HG02840 (cell line): Measurements from ENCODE around the gene DFFB.

Experiments
- ATAC-seq: cut with Tn5 transposase; IDR thresholded peaks from one replicate; pipeline ENCODE4 v1.9.1; 2021; ENCODE audit warnings: mild to moderate bottlenecking, moderate library complexity, moderate number of reproducible peaks; ENCODE audit not compliant: unreplicated experiment, low FRiP score

DFFB gene

DNA sequence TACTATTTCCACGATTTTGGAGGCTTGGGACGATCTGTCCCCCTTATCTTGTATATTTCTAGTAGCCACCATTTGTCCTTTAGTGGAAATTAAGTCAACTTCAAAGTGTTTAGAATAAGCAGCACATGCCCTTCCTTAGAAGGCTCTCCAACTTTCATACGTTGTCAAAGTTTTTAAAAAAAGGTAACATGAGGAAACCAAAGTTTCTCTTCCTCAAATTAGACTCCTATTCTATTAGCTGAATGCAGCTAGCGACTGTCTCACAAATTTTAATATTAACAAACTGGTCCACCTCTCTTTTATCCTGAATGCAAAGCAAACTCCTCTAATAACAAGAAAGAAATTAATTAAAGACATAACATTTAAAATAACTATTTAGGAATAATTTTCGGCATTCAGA, 35.9 kb downstream of the DFFB start:
- no peak for ATAC-seq

DNA sequence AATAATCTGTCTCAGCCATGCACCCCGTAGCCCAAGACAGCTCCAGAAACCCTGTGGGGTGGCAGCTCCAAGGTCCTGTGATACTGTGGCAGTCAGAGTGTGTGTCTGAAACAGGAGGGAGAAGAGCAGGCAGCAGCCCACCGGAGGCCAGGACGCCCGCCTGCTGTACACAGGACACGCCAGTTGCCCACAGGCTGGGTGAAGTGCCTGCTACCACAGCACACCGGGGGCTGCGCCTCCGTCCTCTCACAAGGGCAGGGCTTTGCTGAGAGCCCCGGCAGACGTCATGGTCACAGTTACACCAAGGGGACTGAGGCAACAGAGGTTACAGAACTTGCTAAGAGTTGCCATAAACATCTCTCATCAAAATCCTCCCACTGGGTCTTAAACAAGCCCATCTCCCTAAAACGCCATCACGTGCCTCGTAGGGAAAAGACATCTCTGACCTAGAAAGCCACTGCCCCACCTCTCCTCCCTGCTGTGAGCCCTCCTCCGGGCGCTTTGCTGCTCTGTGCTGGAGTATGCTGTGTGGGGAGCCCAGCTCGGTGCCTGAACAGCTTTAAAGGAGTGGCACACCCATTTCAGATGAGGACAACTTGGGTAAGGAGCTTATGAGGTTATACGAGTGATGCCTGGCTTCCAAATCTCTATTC, 37.5 kb downstream of the DFFB start:
- ATAC-seq: no peak

DNA sequence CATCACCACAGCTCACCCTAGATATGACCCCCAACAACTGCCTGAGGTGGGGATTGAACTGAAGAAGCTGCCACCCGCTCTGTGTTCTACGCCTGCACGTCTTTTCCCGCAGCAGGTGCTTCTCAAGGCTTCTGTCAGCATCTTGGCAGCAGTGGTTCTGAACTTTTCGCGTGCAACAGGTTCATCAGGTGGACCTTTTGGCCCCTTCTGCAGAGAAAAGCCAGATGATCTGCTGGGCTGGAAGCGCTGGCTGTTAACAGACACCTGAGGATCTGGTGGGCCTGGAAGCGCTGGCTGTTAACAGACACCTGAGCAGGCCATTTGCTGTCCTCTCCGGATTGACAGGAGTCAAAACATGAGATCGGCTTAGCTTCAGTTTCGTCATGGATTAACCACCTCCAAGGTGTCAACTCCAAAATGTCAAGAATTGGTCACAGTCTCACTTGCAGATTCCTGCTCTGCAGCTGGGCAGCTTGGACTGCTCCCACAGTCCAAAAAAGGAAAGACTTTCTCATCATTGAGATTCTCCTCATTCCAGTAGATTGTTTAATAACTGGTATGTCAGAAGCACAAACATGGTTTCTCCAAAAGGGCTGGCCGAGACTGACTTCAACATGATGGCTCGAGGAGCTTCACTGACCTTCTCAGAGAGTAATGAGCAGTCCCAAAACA, 38.1 kb downstream of the DFFB start:
- no peak for ATAC-seq

DNA sequence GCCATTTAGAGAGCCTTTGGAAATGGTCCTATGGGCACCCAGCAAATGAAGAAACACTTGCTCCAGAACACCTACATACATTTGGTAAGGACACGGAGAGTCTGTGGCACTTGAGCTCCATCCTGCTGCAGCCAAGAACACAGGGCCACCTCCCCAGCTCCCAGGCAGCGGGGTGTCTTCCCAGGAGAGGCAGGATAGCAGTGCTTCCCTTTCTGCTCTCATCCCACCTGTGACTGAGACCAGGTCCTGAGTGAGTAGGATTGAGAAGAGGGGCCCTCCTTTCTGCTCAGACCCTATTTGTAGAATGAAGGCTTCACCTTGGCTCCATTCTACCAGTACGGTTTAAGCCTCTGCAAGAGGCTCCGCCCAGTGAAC, 38.7 kb downstream of the DFFB start:
- ATAC-seq: no peak

DNA sequence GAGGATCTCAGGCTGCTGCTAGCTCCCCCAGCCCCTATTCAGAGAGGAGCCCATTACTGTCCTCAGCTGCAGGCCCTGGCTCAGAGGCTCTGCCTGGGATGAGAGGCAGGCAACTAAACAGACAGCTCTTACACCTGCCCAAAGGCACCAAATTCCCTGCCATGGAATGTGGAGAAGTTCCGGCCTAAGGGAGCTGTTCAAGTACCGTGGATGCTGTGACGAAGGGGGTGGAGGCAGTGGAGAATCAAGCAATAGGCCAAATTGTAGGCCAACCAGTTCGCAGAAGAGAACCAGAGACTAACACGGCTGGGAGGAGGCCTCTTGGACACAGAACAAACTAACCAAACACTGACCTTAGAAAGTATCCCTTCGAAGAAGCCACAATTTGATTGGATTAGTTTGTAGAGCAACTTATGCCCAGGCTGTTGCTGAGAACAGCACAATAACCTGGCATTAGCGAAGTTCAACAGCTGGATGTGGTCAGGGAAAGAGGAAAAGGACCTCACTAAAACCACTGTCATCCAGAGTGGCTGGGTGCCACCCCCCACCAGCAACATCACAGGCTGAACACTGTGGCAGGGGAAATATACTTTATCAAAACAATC, 39.2 kb downstream of the DFFB start:
- ATAC-seq: no peak

DNA sequence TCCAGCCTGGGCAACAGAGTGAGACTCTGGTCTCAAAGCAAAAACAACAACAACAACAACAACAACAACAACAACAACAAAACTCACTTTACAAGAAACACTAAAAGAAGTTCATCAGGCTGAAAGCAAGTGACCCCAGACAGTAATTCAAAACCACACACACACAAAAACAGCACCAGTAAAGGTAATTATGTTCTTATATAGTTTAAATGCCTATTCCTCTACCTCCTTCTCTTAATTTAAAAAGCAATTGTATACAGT, 41.1 kb downstream of the DFFB start:
- ATAC-seq: no peak

DNA sequence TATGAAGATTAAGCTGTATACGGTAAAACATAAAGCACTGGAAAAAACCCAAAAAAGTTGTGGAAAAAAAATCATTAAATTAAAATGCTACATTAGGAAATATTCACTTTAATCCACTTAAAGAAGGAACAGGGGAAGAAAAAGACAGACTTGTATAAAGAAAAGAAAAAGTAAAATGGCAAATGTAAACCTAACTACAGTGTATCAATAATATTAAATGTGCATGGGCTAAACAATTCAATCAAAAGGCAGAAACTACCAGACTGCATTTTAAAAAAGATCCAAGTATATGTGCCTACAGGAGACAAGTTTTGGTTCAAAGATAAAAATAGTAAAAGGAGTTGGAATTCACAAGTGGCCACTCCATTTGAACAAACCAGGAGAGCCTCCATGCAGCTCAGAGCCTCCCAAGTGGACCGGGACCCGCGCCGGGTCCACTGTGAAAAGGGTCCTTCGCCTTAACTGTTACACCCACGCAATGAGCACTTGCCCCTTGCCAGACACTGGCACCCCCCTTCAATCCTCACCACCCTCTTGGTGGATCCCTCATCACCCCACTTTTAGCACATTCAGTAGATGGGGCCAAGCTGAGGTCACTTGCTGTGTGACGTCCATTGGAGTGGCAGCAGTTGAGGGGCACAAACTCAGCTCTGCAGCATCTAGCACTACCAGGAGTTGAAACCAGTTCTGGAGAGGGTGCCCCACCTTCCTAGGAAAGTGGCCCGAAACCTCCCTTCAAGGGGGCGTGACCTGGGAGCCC, 41.9 kb downstream of the DFFB start:
- ATAC-seq: no peak

DNA sequence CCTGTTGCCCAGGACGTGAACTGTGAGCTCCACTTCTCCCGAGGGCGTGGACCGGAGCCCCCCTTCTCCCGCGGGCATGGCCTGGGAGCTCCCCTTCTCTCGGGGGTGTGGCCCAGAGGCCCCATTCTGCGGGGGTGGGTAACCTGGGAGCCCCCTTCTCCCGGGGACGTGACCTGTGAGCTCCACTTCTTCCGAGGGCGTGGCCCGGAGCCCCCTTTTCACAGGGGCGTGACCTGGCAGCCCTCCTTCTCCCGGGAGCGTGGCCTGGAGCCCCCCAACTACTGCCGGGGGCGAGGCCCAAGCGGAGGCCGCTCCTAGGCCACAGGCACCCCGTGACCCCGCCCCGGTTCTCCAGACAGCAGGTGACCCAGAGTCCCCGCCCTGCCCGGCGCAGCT, 42.5 kb downstream of the DFFB start:
- peak; percentile 1 for ATAC-seq

DNA sequence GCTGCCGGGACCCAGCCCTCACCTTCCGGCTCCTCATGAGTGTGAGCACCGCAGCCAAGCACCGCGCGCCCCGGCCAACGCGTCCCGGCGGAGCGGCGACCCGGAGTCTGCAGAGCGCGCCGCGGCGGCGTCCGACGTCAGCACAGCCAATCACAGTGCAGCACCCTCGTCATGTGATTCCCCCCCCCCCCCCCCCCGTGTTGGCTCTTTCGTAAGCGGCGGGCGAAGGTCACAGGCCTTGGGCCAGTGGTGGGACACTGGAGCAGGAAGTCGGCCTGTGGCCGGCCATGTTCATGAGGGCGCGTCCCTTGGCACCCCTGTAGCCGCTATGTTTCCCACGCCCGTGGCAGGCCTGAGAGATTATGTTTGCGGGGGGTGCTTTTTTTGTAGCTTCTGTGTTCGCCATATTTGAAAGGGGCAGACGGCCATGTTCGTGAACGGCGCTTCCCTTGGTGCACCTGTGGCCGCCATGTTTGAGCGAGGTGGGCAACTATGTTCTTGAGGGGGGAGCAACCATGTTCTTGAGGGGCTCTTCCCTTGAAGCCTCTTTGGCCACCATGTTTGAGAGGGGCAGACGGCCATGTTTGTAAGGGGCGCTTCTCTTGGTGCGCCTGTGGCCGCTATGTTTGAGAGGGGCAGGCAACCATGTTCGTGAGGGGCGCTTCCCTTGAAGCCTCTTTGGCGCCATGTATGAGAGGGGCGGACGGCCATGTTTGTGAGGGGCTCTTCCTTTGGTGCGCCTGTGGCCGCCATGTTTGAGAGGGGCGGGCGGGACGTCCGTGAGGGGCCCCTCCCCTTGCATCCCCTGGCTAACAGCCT, 43.1 kb downstream of the DFFB start, which contains the start of gene C1orf174:
Gene C1orf174 (minus strand): TSS at position 123 of the 819 bp plus-strand sequence. CDS start 86 bp downstream, at position 37.
- peak; percentile 67 for ATAC-seq

DNA sequence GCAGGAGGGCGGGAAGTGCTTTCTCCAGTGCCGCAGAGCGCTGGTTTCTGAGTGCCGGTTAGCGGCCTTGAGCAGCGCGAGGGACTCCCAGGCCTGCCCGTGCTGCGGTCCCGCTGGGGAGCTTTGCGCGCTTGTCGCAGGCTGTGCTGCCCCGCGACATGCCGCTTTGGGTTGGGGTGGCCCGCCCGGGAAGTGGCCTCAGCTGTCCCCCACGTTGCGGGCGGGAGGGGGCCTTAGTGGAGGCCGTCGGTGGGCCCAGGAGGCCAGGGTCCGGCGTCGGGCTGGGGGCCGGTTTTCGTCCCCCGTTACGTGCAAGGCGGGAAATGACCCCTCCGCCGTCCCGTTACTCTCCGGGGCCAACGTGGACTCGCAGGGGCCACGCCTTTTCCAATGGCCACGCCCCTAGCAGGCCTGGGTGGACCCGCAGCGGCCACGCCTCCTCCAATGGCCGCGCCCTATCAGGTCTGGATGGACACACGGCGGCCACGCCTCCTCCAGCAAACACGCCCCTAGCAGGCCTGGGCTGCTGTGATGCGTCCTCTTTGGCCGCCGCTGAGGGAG, 43.8 kb downstream of the DFFB start:
- ATAC-seq: peak; percentile 45

DNA sequence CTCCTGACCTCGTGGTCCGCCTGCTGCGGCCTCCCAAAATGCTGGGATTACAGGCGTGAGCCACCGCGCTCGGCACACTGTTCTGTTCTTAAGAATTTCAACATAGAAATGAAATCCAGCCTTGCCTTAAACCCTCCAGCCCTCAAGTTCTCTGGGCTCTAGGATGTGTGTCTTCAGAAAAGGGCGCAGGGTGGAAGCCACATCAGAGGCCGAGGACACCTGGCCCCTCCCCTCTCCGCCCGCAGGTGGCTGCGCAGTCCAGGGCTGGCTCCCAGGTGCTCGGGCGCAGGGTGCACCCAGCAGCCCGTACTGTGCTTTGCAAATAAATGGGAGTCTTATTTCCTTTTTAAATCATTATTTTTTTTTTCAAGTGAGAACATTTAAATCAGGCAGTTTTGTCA, 44.8 kb downstream of the DFFB start:
- ATAC-seq: no peak

DNA sequence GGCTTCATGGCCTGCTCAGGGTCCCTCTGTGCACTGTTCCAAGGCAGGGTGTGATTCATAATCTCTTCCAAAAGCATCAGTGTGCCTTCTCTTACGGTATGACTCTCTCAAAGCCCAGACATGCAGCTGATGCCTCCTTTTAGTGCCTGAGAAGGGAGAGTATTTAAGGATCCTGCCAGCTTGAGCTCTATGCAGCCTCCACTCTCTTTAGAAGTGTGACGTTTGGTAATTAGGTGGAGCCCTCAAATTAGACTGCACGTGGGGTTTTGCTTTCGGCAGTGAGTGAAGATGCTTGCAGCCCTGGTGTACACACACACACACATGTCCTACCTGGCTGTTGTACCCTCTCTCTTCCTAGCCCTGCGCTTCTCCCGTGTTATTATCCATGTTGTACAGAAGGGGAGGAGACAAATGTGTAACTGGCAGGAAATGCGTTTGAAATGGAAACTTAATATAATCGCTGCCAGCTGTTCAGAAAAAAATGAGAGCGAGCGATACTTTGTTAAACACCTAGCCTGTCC, 45.4 kb downstream of the DFFB start:
- ATAC-seq: no peak

DNA sequence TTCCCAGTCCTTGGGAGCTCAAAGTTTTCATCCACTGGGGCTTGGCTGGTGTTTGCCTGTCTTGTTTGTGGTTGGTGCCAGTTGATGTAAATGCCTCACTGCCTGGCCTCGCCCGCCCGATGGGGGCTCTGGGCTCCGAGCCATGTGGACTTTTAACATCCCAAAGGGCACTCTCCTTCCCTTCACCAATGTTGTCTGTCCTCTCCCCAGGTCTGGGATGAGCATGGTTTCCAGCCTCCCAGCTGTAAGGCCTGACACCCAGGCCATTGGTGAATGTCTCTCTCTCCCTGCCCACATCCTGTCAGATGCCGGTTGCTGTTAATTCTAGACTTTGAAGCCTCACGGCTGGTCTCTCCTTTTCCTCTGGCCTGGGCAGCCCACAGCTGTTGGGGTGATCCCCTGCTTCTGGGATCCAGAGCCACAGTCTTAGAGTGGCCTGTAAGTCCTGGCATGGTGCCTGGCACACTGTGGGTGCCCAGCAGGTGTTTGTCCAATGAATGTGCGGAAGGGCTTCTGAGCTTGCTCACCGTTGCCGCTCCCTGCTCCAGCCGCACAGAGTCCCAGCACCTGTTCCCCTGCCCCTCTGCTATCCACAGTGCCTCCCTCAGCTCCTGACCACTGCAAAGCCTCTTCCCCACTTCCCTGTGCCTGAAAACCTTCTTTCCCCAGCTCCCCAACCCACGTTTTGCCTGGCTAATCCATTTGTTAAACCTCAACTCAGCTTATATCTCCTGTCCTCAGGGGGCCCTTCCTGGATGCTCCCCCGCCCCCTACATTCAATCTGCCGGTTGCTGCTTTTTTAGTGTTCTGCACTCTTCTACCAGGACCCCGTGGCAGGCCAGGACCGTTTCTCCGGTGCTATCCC, 46.1 kb downstream of the DFFB start:
- no peak for ATAC-seq

DNA sequence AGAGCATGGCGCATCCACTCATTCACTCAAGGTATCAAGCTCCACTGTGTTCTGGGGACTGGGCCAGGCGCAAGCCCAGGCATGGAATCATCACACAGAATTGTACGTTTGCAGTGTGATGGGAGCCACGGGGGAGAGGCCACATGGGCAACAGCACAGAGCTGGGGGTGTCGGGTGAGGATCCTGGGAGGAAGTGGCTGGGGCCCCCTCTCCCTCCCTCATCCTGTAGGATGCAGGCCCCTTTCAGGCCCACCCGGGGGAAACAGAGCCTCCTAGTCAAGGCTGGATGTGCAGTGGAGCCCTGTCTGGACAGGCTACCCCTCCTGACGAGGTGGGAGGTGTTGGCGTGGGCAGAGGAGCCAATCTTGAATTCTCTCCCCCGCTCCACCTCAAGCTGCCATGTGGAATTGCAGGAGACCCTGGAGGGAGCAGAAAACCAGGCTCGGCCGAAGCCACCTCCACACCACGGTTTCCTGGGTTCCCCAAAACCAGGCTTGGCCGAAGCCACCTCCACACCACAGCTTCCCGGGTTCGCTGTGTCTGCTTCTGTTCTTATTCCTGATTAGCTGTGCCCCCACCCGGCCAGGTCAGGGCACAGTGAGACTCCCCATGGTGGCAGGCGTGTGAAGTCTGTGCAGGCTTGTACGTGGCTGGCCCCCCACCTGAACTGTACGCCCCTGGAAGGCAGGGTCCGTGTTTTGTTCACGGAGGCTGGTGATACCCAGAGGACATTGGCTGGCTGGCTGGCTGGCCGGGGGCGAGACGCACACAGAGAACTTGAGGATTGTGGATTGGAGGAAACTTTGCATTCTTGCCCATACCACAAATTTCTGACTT, 46.9 kb downstream of the DFFB start:
- ATAC-seq: no peak

DNA sequence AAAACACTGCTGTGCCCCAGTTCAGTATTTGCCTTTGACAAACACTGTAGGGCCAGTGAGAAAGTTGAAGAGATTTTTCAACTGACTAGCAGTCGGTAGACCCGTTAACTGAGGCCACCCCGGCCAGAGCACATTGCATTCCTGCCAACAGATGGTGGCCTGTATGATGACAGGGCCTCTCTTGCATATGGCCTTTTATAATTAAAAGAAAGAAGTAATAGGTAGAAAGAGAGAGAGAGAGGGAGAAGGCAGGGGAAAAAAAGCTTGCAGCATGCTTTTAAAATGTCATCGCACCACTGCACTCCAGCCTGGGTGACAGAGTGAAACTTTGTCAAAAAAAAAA, 47.5 kb downstream of the DFFB start:
- no peak for ATAC-seq

DNA sequence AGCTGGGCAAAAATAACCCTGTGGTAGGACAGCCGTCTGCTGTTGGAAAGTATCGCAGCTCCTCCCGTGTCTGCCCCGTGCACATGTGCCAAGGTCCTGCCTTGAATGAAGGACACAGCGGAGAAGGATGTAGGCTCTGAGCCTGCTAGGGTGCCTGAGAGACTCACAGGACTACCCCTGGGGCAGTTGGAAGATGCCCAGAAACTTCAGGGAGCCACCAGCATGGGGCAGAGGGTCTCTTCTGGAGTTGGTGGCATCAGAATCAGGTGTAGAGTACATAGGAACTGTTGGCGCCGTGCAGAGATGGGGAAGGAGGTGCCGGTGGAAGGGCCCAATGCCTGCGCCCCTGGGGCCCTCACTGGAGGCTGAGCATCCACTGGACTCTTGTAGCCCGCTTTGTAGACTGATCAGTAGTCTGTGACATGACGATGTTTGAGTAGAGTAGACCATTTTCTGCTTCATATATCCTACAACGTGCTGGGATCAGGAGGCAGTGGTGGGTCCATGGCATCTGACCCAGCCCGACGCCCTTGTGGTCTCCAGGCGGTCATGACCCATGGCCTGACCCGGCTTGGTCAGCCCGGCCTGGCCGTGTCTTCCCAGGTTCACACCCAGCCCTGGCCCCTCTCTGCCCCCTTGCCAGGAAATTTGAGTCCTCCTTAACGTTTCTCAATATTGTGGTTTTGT, 48.1 kb downstream of the DFFB start:
- ATAC-seq: no peak

DNA sequence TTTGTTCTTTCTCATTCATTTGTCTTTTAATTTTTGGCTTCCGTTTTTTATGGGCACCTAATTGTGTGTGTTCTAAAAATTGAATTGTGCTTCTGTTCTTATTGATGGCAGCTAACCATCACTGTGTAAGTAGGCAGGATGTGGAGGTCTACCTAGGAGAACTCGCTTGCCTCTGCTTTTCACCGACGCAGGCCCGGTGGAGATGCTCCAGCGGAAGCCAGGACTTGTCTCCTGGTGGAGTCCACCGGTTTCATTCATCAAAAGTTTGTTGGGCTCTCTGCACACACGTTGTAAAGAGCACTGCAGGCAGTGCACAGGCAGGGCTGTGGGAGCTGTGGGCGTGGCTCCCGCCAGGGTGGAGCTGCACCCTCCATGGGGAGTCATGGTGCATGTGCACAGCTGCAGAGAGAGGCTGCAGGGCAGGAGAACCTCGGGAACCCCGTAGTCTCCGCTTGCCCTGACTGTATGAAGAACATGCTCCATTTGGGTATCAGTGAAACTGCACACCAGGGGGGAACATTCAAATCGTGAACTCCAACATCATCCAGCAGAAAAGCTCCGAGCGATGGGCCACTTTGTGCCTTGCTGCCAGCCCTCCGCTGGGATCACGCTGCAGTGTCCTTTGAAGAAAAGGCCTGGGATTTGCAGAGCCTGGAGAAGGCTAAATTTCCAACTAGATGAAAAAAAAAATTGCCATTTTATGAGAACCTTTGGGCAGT, 48.8 kb downstream of the DFFB start:
- ATAC-seq: no peak
